HUES48 (cell line): Measurements from ENCODE around the gene TUBA3C.

Experiments used
- H3K27ac ChIP-seq: one replicate; pipeline ENCODE4 v1.7.0; 2013; ENCODE audit warnings: low read depth, low read length, inconsistent platforms
- H3K27me3 ChIP-seq: 2 replicates; pipeline ENCODE4 v1.6.1; 2013; ENCODE audit warnings: mild to moderate bottlenecking, low read length; ENCODE audit not compliant: control insufficient read depth, insufficient read depth
- H3K36me3 ChIP-seq: 2 replicates; pipeline ENCODE4 v1.6.1; 2013; ENCODE audit warnings: low read length; ENCODE audit not compliant: control insufficient read depth, insufficient read depth
- H3K4me1 ChIP-seq: 2 replicates; pipeline ENCODE4 v1.6.1; 2013; ENCODE audit warnings: mild to moderate bottlenecking, low read length; ENCODE audit not compliant: control insufficient read depth, insufficient read depth
- H3K4me3 ChIP-seq: 2 replicates; pipeline ENCODE4 v1.5.1; 2013; ENCODE audit warnings: mild to moderate bottlenecking, low read depth, low read length
- H3K9ac ChIP-seq: 2 replicates; pipeline ENCODE4 v1.6.1; 2013; ENCODE audit warnings: mild to moderate bottlenecking, low read depth, low read length, moderate library complexity
- H3K9me3 ChIP-seq: 2 replicates; pipeline ENCODE4 v1.6.1; 2013; ENCODE audit warnings: low read length; ENCODE audit not compliant: control insufficient read depth, insufficient read depth

Gene TUBA3C

DNA sequence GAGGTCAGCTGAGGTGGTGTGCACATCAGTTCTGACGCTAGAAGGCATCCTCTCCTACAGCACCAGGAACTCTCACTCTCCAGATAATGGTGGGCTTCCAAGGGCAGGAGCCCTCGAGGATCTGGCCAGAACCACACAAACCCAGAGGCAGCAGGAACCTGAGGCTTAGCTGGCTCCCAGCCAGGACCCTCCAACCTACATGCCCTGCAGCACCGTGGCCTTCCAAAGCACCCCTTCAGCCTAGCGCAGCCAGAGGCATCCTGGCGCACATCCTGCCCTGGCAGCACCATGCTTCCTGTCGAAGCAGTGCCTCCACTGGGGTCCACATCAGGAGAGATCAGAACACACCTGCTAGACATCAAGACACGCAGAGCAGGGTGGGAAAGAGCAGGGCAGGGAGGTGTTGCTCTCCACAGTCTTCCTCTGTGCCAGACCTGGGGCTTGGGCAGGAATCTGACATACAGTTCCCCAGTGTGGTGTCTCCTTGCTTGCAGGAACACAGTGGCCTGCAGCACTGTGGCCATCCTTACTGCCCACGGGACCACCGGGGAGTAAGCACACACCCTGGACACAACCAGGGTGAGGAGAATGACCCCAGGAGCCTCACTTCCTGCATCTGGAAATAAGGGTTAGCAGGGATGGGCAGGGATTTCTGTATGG, 21.7 kb downstream of the TUBA3C start:
- H3K27me3 ChIP-seq = no peaks in the 10 kb centered on the region

DNA sequence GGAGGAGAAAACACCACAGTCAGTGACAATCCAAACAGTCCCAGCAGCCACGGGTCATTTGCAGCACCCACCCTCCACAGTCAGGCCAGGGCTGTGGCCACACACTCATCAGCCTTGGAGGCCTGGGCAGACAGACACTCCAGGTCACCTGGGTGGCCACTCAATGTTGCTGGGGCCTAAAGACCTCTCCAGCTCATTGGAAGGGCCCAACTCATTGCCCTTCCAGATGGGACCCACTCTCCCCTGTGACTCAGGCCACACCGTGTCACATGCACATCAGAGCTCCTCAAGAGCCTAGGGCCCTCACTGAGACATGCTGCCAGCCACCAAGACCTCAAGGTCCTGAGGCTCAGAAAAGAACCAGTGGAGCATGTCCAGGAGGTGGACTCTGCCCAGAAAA, 22.4 kb downstream of the TUBA3C start:
- Histone ChIP-seq H3K36me3 (no peaks in the 10 kb centered on the region), H3K27me3 (no peaks in the 10 kb centered on the region), H3K9ac (no peak overlapping the region), H3K4me1 (no peaks in the 10 kb centered on the region), H3K4me3 (no peak overlapping the region), H3K9me3 (peaks cover 88% of the 10 kb centered on the region), H3K27ac (no peak overlapping the region)

More for the DNA sequence above, 21.7 kb downstream of the TUBA3C start:
- Histone ChIP-seq H3K27ac (no peak overlapping the region), H3K4me1 (no peaks in the 10 kb centered on the region), H3K9me3 (peaks cover 84% of the 10 kb centered on the region), H3K4me3 (no peak overlapping the region; the same call in 1 of the 2 replicates), H3K36me3 (no peaks in the 10 kb centered on the region), H3K9ac (no peak overlapping the region)

DNA sequence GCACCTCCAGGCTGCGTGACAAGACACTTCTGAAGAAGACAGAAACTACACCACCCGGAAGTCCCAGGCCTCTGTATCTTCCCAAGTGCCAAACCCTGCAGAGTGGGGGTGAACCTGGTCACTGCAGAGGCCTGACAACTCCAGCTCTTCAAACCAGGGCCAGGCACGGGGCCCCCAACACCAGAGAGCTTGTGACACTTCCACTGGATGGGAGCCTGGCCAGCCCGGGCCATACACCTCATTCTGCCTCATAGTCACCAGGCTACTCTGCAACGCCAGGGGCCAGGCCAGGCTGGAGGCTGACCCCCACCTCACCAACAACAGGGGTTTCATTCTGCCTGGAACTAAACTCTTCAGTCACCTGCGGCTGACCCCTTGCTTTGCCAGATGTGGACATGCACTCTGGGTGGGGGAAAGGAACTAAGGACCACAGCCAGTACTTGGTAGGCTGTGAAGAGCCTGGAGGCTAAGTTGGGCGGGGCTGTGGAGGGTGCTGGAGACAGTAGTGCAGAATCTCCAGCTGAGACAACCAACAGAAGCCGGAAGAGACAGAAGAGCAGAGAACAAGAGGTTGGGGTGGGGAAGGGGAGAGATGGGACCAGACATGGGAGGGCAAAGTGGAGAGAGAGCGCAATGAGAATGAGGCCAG, 23.0 kb downstream of the TUBA3C start:
- Histone ChIP-seq H3K4me3 (no peak overlapping the region), H3K27ac (no peak overlapping the region), H3K36me3 (no peaks in the 10 kb centered on the region), H3K9ac (no peak overlapping the region), H3K27me3 (no peaks in the 10 kb centered on the region), H3K9me3 (peaks cover 93% of the 10 kb centered on the region), H3K4me1 (no peaks in the 10 kb centered on the region)

DNA sequence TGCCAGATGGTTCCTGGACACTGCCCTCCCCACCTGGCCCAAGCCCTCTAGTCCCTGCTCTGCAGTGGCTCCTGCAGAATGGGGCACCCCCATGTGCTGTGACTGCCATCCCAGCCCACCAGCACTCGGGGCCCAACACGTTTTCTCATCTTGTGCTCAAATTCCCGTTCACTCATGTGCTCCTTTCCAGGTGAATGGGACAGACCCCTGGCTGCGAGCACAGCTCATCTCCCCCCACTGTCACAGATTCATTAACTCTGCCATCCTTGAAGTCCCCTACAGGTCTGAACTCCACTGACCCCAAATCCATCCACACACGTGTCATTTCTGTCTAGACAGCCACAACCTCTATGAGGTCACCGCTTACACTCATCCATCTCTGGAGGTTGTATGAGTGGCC, 23.6 kb downstream of the TUBA3C start:
- Histone ChIP-seq H3K4me1 (no peaks in the 10 kb centered on the region), H3K36me3 (no peaks in the 10 kb centered on the region), H3K9ac (no peak overlapping the region), H3K27ac (no peak overlapping the region), H3K9me3 (peaks cover 98% of the 10 kb centered on the region), H3K4me3 (no peak overlapping the region), H3K27me3 (no peaks in the 10 kb centered on the region)

DNA sequence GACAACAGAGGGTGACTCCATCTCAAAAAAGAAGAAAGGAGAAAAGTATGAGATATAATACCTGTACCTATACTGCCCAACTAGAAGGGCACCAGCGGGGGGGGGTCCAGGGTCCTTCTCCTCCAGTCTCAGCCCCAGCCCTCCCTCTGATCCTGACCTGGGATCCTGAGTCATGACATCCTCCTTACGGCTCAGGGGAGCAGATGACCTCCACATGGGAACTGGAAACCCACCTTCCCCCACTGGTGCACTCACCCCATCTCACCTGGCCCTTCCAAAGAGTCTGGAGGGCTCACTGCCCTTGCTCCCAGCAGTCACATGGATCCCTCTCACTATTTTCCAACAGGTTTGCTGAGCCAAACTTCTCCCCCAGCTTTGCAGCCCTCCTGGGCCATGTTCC, 24.2 kb downstream of the TUBA3C start:
- Histone ChIP-seq H3K9ac (no peak overlapping the region), H3K4me3 (no peak overlapping the region), H3K36me3 (no peaks in the 10 kb centered on the region), H3K27ac (no peak overlapping the region), H3K4me1 (no peaks in the 10 kb centered on the region), H3K9me3 (peaks cover 98% of the 10 kb centered on the region), H3K27me3 (no peaks in the 10 kb centered on the region)

DNA sequence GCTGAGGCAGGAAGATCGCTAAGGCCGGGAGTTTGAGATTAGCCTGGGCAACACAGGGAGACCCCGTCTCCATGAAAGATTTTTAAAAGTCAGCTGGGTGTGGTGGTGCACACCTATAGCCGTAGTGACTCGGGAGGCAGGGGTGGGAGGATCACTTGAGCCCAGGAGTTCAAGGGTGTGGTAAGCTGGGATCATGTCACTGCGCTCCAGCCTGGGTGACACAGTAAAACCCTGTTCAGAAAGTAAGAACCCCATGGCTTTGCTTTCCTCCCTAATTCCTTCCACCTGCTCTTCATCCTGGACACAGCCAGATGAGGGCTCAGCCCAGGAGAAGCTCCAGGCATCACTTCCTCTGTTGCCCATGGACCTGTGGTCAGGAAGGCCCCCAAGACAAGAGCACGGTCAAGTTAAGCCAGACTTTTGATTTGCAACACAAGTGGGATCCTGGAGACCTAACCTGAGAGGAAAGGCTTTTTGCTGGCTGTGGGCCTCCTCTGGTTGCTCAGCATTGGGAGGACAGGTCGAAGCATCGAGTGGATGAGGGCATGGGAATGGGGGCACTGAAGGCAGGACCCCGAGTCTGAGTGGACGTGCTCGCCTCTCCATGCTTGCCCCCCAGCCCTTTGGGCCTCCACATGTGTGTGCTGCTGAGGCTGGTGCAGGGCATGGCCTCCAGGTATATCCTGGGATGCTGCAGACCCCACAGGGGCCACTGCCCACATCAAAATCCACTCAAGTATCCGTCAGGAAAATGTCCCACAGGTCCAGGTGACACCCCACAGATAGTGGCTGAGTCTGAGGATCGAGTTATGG, 25.4 kb downstream of the TUBA3C start:
- Histone ChIP-seq H3K4me3 (no peak overlapping the region), H3K9me3 (peaks cover 98% of the 10 kb centered on the region), H3K36me3 (no peaks in the 10 kb centered on the region)

DNA sequence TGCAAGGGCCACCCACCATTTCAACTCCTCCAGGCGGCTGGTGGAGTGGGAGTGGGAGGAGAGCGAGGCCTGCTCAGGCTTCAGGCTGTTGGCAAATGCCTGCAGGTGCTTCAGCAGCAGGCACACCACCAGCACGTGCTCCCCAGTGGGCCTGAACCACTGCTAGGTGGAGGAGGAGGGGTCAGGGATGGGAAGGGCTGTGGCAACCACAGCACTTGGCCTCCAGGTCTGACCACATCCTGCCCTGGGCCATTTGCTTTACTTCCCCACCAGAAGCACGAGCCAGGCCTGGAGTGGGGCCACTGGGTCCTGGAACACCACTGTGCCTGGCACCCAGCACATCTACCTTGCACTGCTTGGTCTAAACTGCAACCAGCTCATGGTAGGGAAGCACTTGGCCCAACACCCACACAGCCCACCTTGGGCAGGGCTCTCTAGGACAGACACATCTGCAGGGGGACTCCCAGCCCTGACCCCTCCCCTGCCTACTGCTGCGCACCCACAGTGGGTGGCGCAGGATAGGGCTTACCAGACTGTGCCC, 26.2 kb downstream of the TUBA3C start:
- H3K27ac ChIP-seq = no peak overlapping the region
- H3K36me3 ChIP-seq = no peaks in the 10 kb centered on the region
- H3K9me3 ChIP-seq = peaks cover 98% of the 10 kb centered on the region
- H3K4me3 ChIP-seq = no peak overlapping the region
- H3K4me1 ChIP-seq = no peaks in the 10 kb centered on the region
- H3K27me3 ChIP-seq = no peaks in the 10 kb centered on the region
- no peak overlapping the region for H3K9ac ChIP-seq

More for the DNA sequence above, 25.4 kb downstream of the TUBA3C start:
- Histone ChIP-seq H3K9ac (no peak overlapping the region), H3K27ac (no peak overlapping the region), H3K27me3 (no peaks in the 10 kb centered on the region), H3K4me1 (no peaks in the 10 kb centered on the region)

DNA sequence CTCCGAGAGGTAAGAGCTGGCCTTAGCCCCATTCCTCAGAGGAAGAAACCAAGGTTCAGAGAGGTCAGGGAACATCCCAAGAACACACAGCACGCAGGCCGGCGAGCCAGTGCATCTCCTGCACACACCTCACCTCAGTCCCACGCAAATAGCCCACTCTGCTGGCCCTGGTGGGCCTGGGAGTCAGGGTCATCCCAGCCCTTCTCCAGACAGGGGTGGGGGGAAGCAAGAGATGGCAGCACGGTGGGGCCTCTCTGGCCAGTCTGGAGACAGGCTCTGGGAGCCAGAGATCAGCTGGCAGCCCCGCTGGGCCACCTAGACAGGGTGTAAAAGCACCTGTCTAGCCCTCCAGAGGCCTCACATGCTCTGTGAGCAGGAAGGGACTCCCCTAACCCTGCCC, 26.8 kb downstream of the TUBA3C start:
- peaks cover 98% of the 10 kb centered on the region for H3K9me3 ChIP-seq
- H3K27ac ChIP-seq = no peak overlapping the region
- no peaks in the 10 kb centered on the region for H3K27me3 ChIP-seq
- no peak overlapping the region for H3K9ac ChIP-seq
- H3K4me3 ChIP-seq = no peak overlapping the region
- no peaks in the 10 kb centered on the region for H3K4me1 ChIP-seq
- H3K36me3 ChIP-seq = no peaks in the 10 kb centered on the region

DNA sequence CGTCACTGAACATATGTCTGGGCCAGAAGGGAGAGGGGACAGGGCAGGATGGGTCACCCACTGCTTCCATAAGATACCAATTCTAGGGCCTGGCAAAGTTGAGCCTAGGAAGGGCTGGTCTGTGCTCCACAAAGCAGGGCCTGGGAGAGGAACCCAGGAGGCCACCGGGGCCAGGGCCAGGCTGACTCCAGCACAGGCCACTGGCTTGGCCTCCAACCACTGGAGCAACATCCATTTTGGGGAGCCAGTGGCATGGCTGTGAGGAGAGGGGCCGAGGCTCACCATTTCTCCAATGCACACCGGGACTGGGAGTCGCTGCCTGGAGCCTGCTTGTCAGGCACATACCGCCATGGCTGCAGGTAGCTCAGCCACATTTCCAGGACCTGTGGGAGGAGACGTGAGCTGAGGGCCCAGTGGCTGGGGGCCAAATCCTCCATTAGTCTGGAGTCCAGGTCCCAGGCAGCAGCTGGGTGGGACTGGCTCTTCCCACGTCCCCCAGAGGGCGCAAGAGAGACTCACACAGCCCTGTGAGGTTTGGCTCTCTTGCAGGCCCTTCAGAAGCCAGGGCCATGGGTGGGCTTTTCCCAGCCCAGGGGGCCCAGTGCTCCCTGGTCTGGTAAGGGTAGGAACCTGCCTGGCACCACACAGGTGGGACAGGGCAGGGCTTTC, 27.7 kb downstream of the TUBA3C start:
- Histone ChIP-seq H3K27me3 (no peaks in the 10 kb centered on the region), H3K9me3 (peaks cover 98% of the 10 kb centered on the region), H3K4me3 (no peak overlapping the region), H3K4me1 (no peaks in the 10 kb centered on the region), H3K36me3 (no peaks in the 10 kb centered on the region), H3K9ac (no peak overlapping the region), H3K27ac (no peak overlapping the region)

DNA sequence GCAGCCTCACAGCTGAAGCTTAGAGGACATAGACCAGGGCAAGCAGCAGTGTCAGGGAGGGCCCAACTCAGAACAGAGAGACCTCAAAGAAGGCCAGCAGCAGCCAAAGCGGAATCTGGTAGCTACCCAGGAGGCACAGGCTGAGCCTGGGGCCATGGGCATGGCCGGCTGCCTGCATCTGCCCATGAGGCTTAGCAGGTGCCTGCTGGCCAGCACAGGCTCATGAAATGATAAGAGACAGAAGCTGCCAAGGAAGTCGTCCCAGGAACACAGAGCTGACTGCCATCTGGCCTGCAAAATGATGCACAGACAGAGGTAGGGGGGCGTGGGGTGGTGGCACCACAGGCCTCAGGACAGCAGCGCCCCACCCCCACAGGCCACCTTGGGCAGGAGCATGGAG, 29.2 kb downstream of the TUBA3C start:
- H3K36me3 ChIP-seq = no peaks in the 10 kb centered on the region
- H3K9me3 ChIP-seq = peaks cover 98% of the 10 kb centered on the region
- no peak overlapping the region for H3K9ac ChIP-seq
- H3K27me3 ChIP-seq = no peaks in the 10 kb centered on the region
- H3K27ac ChIP-seq = no peak overlapping the region
- no peaks in the 10 kb centered on the region for H3K4me1 ChIP-seq
- no peak overlapping the region for H3K4me3 ChIP-seq
